HL-60 (cell line): ENCODE measurements around the gene UNC13B.

ENCODE experiments used
- DNase-seq, 2 experiments: peaks; one replicate each; pipeline ENCODE4 v3.0.0-alpha.2; 2010 to 2020; ENCODE audit warnings: low read depth in 1 of 2, low spot score in 1 of 2
- H3K27ac ChIP-seq: fragments of 250-450 bp; sonication (Bioruptor Pico); replicated peaks from 2 replicates; pipeline ENCODE4 v1.5.1; 2020; ENCODE audit warnings: mild to moderate bottlenecking, moderate library complexity
- H3K27me3 ChIP-seq: fragments of 250-450 bp; sonication (Bioruptor Pico); 2 replicates; pipeline ENCODE4 v1.5.1; 2021; ENCODE audit warnings: mild to moderate bottlenecking, moderate library complexity; ENCODE audit not compliant: insufficient read depth, poor library complexity, severe bottlenecking
- H3K4me3 ChIP-seq: replicated peaks from 2 replicates; pipeline ENCODE4 v1.5.1; 2011; ENCODE audit warnings: mild to moderate bottlenecking, control low read depth, low read length; ENCODE audit not compliant: insufficient read depth
- CTCF ChIP-seq: IDR thresholded peaks from one replicate; pipeline ENCODE4 v1.5.1; 2011; ENCODE audit warnings: low read length, control low read depth, inconsistent platforms; ENCODE audit not compliant: insufficient read depth
- GABPA ChIP-seq: IDR thresholded peaks from 2 replicates; pipeline ENCODE4 v1.6.1; 2012; ENCODE audit warnings: low read depth
- POLR2AphosphoS5 ChIP-seq: IDR thresholded peaks from 2 replicates; pipeline ENCODE4 v1.6.1; 2012; ENCODE audit warnings: low read depth
- REST ChIP-seq: IDR thresholded peaks from 2 replicates; pipeline ENCODE4 v1.6.1; 2012; ENCODE audit warnings: low read depth; ENCODE audit not compliant: insufficient replicate concordance
- SPI1 ChIP-seq: IDR thresholded peaks from 2 replicates; pipeline ENCODE4 v1.6.1; 2012; ENCODE audit warnings: low read depth, mild to moderate bottlenecking, borderline replicate concordance

UNC13B gene

GRCh38 chr9:35286381-35286780 lies 124.6 kb downstream of the UNC13B start:
- TF ChIP-seq REST: no peak
- no peak for TF ChIP-seq POLR2AphosphoS5
- TF ChIP-seq GABPA: no peak
- H3K27me3 ChIP-seq: no peaks in the 10 kb centered on the region
- H3K4me3 ChIP-seq: no peak overlapping the region
- DNase-seq: no peak
- H3K27ac ChIP-seq: no peak overlapping the region

- no peak for TF ChIP-seq POLR2AphosphoS5
- no peak for TF ChIP-seq CTCF
- no peak for TF ChIP-seq GABPA
- TF ChIP-seq SPI1: no peak
- TF ChIP-seq REST: no peak
- H3K4me3 ChIP-seq: no peak overlapping the region
- H3K27ac ChIP-seq: no peak overlapping the region
- no peak for DNase-seq
- no peaks in the 10 kb centered on the region for H3K27me3 ChIP-seq
These were observed 126.3 kb downstream of the UNC13B start for GRCh38 chr9:35287987-35288632.

- DNase-seq: no peak
- TF ChIP-seq REST (no peak), CTCF (no peak), SPI1 (no peak), POLR2AphosphoS5 (no peak), GABPA (no peak)
- H3K27ac ChIP-seq: no peak overlapping the region
- no peak overlapping the region for H3K4me3 ChIP-seq
- H3K27me3 ChIP-seq: no peaks in the 10 kb centered on the region
These were observed 127.0 kb downstream of the UNC13B start for GRCh38 chr9:35288778-35289177.
